MM.1S (cell line): ENCODE measurements around the gene RPS14.

Source experiments
- DNase-seq: peaks from one replicate; pipeline ENCODE4 v3.0.0-alpha.2; 2015
- H2AFZ ChIP-seq: fragments of 300-600 bp; sonication (generic); 2 replicates; pipeline ENCODE4 v1.6.0; 2016; ENCODE audit warnings: antibody characterized with exemption, low read length
- H3F3A ChIP-seq: fragments of 300-600 bp; sonication (generic); 2 replicates; pipeline ENCODE4 v1.6.1; 2016; ENCODE audit warnings: mild to moderate bottlenecking, antibody characterized with exemption, low read length, moderate library complexity, mixed read lengths; ENCODE audit not compliant: insufficient read depth
- H3K27ac ChIP-seq: fragments of 300-600 bp; sonication (generic); 2 replicates; pipeline ENCODE4 v1.5.1; 2016; ENCODE audit warnings: mild to moderate bottlenecking, low read length
- H3K27me3 ChIP-seq: fragments of 300-600 bp; sonication (generic); replicated peaks from 2 replicates; pipeline ENCODE4 v1.6.0; 2016; ENCODE audit warnings: low read length; ENCODE audit not compliant: insufficient read depth
- H3K36me3 ChIP-seq: fragments of 300-600 bp; sonication (generic); replicated peaks from 2 replicates; pipeline ENCODE4 v1.6.1; 2016; ENCODE audit warnings: mild to moderate bottlenecking, low read length, mixed read lengths; ENCODE audit not compliant: insufficient read depth
- H3K4me1 ChIP-seq: fragments of 300-600 bp; sonication (generic); 2 replicates; pipeline ENCODE4 v1.6.1; 2016; ENCODE audit warnings: low read length, mixed read lengths
- H3K4me2 ChIP-seq: fragments of 300-600 bp; sonication (generic); 2 replicates; pipeline ENCODE4 v1.6.0; 2016; ENCODE audit warnings: low read depth, low read length
- H3K4me3 ChIP-seq: fragments of 300-600 bp; sonication (generic); 2 replicates; pipeline ENCODE4 v1.5.1; 2016; ENCODE audit warnings: low read length, mixed read lengths
- H3K79me2 ChIP-seq: fragments of 300-600 bp; sonication (generic); 2 replicates; pipeline ENCODE4 v1.6.1; 2016; ENCODE audit warnings: mixed run types, low read length, mixed read lengths
- H3K9ac ChIP-seq: fragments of 300-600 bp; sonication (generic); 2 replicates; pipeline ENCODE4 v1.6.1; 2016; ENCODE audit warnings: low read length, mixed read lengths
- H3K9me2 ChIP-seq: fragments of 300-600 bp; sonication (generic); replicated peaks from 2 replicates; pipeline ENCODE4 v1.6.1; 2016; ENCODE audit warnings: mild to moderate bottlenecking, low read length, mixed read lengths; ENCODE audit not compliant: insufficient read depth
- H3K9me3 ChIP-seq: fragments of 300-600 bp; sonication (generic); replicated peaks from 2 replicates; pipeline ENCODE4 v1.6.1; 2016; ENCODE audit warnings: mild to moderate bottlenecking, low read length, mixed read lengths; ENCODE audit not compliant: insufficient read depth
- H4K20me1 ChIP-seq: fragments of 300-600 bp; sonication (generic); 2 replicates; pipeline ENCODE4 v1.6.1; 2016; ENCODE audit warnings: mild to moderate bottlenecking, low read length, moderate library complexity, mixed read lengths; ENCODE audit not compliant: insufficient read depth
- EZH2 ChIP-seq: fragments of 300-600 bp; sonication (generic); optimal IDR thresholded peaks from 2 replicates; pipeline ENCODE3; 2017; ENCODE audit warnings: low read depth, mild to moderate bottlenecking, antibody characterized with exemption, low read length, mixed read lengths
- EZH2phosphoT487 ChIP-seq: fragments of 300-600 bp; sonication (generic); IDR thresholded peaks from 2 replicates; pipeline ENCODE4 v1.6.1; 2018; ENCODE audit warnings: antibody characterized with exemption, low read length
- TF ChIP-seq, protein P1 (sequence below): fragments of 300-600 bp; sonication (generic); IDR thresholded peaks from 2 replicates; pipeline ENCODE4 v1.5.1; 2016; ENCODE audit warnings: antibody characterized with exemption, low read length, mixed read lengths

Gene RPS14

DNA sequence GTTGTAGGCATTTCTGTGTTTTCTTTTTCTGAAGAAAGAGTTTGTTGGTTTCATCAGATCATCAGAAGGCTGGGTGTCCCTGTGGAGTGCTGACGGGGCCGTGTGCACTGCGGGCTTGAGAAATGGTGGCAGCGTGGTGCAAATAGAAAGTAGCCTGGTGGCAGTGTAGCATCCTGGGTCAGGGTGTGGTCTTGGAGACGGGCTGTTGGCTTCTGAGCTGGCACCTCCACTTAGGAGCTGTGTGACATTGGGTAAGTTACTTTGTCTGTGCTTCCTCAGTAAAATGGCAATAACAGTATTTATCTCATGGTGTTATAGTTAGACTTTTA lies 48.4 kb upstream of the RPS14 start:
- no peaks in the 10 kb centered on the region for H3K27me3 ChIP-seq
- H3K4me3 ChIP-seq, result no peak overlapping the region
- peaks cover 53% of the 10 kb centered on the region for H3K79me2 ChIP-seq
- no peaks in the 10 kb centered on the region for H4K20me1 ChIP-seq
- no peak for DNase-seq
- H2AFZ ChIP-seq, result no peak overlapping the region
- H3K4me1 ChIP-seq, result peaks cover 11% of the 10 kb centered on the region
- H3K9me2 ChIP-seq, result no peaks in the 10 kb centered on the region
- H3K4me2 ChIP-seq, result no peak overlapping the region
- no peaks in the 10 kb centered on the region for H3K9me3 ChIP-seq
- no peak overlapping the region for H3K9ac ChIP-seq
- no peaks in the 10 kb centered on the region for H3F3A ChIP-seq
- no peak overlapping the region for H3K27ac ChIP-seq
- no peaks in the 10 kb centered on the region for H3K36me3 ChIP-seq
- no peak for TF ChIP-seq EZH2phosphoT487
- TF ChIP-seq, protein P1, sequence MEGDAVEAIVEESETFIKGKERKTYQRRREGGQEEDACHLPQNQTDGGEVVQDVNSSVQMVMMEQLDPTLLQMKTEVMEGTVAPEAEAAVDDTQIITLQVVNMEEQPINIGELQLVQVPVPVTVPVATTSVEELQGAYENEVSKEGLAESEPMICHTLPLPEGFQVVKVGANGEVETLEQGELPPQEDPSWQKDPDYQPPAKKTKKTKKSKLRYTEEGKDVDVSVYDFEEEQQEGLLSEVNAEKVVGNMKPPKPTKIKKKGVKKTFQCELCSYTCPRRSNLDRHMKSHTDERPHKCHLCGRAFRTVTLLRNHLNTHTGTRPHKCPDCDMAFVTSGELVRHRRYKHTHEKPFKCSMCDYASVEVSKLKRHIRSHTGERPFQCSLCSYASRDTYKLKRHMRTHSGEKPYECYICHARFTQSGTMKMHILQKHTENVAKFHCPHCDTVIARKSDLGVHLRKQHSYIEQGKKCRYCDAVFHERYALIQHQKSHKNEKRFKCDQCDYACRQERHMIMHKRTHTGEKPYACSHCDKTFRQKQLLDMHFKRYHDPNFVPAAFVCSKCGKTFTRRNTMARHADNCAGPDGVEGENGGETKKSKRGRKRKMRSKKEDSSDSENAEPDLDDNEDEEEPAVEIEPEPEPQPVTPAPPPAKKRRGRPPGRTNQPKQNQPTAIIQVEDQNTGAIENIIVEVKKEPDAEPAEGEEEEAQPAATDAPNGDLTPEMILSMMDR, result no peak
- TF ChIP-seq EZH2, result no peak

DNA sequence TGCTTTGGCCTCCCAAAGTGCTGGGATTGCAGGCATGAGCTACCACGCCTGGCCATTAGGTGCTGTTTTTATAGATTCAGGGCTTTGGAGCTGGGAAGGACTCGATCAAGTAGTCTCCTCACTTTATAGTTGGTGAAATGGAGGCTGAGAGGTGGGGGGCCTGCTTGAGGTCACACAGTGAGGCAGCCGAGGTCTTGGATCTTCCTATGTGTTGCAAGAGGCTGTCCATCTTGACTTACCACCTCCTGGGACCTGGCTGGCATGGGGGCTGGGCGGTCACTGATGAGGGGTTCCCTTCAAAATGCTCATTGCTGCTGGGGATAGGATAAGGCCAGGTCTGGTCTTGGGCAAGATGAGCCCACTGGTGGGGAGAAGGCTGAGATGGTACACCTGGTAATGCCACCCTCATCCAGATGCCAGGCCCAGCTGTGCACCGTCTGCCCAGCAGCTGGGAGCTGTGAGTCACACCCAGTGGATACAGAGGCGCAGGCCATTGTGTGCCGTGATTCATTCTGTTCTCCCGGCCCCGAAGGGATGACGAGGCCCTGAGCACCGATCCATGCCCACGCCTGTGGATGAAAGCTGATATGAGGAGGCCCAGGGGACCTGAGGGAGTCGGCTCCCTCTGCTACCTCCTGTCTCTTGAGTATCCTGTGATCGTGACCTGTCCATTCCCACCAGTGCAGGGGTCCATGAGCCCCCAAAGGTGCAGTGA lies 47.9 kb upstream of the RPS14 start:
- Histone ChIP-seq H3K36me3 (no peaks in the 10 kb centered on the region), H3K27me3 (no peaks in the 10 kb centered on the region), H3K79me2 (peaks cover 52% of the 10 kb centered on the region), H3K4me2 (no peak overlapping the region), H4K20me1 (no peaks in the 10 kb centered on the region), H2AFZ (no peak overlapping the region), H3K27ac (no peak overlapping the region), H3K4me1 (peaks cover 11% of the 10 kb centered on the region), H3F3A (no peaks in the 10 kb centered on the region), H3K9me3 (no peaks in the 10 kb centered on the region), H3K4me3 (no peak overlapping the region), H3K9ac (no peak overlapping the region), H3K9me2 (no peaks in the 10 kb centered on the region)
- TF ChIP-seq, protein P1, result no peak
- TF ChIP-seq EZH2phosphoT487, result no peak
- TF ChIP-seq EZH2, result no peak
- no peak for DNase-seq

DNA sequence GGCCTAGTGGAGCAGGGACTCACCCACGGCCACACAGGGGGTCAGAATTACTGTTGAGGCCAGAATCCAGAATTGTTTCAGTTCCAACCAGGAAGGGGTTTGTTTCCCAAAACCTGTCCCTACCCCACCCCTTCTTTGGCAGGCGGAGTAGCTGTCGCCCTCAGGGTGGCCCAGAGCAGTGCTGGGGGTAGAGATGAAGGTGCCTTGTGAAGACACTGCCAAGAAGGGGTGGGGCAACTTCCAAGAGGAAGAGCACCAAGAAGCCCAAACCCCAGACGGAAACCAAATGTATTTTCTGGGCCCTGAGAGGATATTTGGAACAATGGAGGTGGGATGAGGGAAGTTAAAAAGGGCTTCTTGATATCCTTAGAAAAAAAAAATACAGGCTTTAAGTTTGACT lies 47.0 kb upstream of the RPS14 start:
- Histone ChIP-seq H3K79me2 (peaks cover 56% of the 10 kb centered on the region), H3K27ac (no peak overlapping the region), H3K4me1 (peaks cover 11% of the 10 kb centered on the region)

More for the DNA sequence above, 47.0 kb upstream of the RPS14 start:
- no peak overlapping the region for H3K4me2 ChIP-seq
- no peaks in the 10 kb centered on the region for H3F3A ChIP-seq
- H3K27me3 ChIP-seq, result no peaks in the 10 kb centered on the region
- H3K9me2 ChIP-seq, result no peaks in the 10 kb centered on the region
- no peak overlapping the region for H2AFZ ChIP-seq
- DNase-seq, result no peak
- no peaks in the 10 kb centered on the region for H3K9me3 ChIP-seq
- H4K20me1 ChIP-seq, result no peaks in the 10 kb centered on the region
- H3K36me3 ChIP-seq, result no peaks in the 10 kb centered on the region
- TF ChIP-seq EZH2phosphoT487 (no peak), EZH2 (no peak)
- TF ChIP-seq, protein P1, result no peak
- H3K9ac ChIP-seq, result no peak overlapping the region
- H3K4me3 ChIP-seq, result no peak overlapping the region
